ENCODE measurements around the gene KRT85.

KRT85 gene

DNA sequence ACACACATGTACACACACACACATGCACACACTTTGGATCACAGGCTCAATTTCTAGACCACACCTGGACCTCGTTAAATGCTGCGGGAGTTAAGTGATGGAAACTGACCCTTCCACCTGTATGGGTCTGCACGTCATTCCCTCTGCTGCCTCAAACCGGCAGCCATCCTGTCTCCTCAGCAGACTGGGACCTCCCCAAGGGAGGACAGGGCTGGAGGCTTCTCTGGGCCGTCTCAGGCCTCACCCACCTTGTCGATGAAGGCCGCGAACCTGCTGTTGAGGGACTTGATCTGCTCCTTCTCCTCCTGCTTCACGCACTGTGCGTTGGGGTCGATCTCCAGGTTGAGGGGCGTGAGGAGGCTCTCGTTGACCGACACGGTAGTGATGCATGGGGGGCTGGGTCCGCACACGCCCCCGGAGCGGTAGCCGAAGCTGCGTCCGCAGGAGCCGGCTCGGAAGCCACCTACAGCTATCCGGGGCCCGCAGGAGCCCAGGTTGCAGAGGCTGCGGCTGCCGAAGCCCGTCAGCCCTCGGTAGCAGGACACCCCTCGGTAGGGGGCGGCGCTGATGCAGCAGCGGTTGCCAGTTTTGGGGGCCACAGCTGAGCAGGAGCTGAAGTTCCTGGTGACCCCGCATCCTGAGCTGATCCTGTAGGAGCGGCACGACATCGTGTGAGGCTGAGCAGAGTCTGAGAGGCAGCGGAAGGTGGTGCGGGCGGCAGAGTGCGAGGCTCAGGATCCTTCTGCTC lies at the start of gene KRT85:
Gene KRT85 (minus strand): TSS at position 744 of the 748 bp plus-strand sequence. CDS start 76 bp downstream, at position 668.
- TF ChIP-seq, protein P1, sequence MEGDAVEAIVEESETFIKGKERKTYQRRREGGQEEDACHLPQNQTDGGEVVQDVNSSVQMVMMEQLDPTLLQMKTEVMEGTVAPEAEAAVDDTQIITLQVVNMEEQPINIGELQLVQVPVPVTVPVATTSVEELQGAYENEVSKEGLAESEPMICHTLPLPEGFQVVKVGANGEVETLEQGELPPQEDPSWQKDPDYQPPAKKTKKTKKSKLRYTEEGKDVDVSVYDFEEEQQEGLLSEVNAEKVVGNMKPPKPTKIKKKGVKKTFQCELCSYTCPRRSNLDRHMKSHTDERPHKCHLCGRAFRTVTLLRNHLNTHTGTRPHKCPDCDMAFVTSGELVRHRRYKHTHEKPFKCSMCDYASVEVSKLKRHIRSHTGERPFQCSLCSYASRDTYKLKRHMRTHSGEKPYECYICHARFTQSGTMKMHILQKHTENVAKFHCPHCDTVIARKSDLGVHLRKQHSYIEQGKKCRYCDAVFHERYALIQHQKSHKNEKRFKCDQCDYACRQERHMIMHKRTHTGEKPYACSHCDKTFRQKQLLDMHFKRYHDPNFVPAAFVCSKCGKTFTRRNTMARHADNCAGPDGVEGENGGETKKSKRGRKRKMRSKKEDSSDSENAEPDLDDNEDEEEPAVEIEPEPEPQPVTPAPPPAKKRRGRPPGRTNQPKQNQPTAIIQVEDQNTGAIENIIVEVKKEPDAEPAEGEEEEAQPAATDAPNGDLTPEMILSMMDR (IDR thresholded peaks at IDR 0.05; ENCODE audit: control insufficient read depth, insufficient read depth, low read depth, low read length, missing control alignments), result no peak
- no peak for DNase-seq (ENCODE audit: low read depth)

DNA sequence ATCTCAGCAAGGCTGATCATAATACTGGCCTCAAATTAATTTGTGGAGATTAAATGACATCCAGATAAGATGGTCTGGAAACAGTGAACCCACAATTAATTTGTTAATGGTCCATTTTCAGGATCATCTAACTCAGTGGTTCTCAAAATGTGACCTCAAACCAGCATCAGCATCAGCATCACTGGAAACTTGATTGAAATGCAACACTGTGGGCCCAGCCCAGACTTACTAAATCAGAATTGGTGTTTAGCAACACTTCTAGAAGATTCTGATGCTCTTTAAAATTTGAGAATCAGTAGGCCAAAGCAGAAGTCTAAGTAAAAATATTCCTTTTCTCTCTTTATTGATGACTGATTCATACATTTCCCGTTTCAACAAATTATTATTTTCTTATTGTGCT lies 49.5 kb upstream of the KRT85 start:
- TF ChIP-seq, protein P1 (IDR thresholded peaks at IDR 0.05; ENCODE audit: control insufficient read depth, insufficient read depth, low read depth, low read length, missing control alignments), result no peak
- DNase-seq (ENCODE audit: low read depth), result no peak

More for the DNA sequence above, at the start of gene KRT85:
- no peak within 1 kb of the TSS for H3K4me3 ChIP-seq (ENCODE audit: control insufficient read depth, low read depth, low read length)

DNA sequence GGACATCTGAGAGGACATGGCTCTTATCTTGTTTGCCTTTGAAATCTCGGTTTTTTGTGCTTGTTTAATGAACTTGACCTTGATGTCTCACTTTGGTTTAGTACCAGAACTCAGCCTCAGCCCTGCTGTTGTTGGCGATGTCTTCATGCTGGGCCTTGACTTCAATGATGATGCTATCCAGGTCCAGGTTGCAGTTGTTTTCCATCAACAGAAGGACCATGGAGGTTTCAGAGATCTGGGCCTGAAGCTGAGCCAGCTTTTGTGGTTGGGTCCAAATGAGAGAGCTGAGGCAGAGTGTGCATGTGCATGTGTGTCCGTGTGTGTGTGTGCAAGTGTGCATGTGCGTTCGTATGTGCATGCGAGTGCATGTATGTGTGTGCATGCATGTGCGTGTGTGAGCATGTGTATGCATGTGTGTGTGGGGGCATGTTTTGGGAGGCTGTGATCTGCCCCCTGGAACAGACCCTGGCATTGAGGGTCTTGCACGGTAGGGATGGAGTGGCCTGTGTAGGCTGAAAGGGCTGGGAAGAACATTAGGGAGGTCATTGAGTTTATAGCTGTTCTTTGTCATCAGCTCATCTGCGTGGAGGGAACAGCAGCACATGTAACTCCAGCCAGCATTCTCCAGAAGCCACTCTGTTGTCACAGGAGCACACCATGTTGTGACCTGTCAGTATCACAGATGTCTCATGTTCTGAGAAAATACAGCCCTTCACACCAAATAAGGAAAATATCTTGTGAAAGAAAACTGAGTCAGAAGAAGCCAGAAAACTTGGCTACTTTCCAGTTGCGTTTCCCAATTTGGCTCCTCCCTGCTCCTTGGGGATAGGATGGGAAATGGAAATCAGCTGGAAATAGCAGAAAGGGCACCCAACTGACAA lies 48.8 kb upstream of the KRT85 start:
- DNase-seq (ENCODE audit: low read depth), result peak; percentile 55
- H3K4me3 ChIP-seq (ENCODE audit: control insufficient read depth, low read depth, low read length), result no peak overlapping the region
- TF ChIP-seq, protein P1 (IDR thresholded peaks at IDR 0.05; ENCODE audit: control insufficient read depth, insufficient read depth, low read depth, low read length, missing control alignments), result no peak

More for the DNA sequence above, 49.5 kb upstream of the KRT85 start:
- H3K4me3 ChIP-seq (ENCODE audit: control insufficient read depth, low read depth, low read length), result no peak overlapping the region

DNA sequence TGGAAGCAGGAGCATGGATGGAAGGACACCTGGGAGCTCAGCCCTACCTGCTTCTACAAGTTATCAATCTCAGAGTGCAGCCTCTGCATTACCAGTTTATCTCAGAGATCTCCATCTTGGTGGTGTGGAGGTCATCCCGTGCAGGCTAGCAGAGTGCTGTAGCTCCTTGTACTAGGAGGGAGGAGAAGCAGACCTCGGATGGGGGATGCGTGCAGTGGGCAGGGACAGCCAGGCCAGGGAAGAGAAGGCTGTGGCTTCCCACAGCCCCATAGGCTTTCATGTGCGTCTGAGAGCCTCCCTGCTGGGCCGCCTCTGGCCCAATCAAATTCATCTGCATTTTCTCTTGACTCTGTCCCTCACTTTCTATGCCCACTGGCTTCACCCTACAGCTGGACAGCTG lies 47.7 kb upstream of the KRT85 start:
- TF ChIP-seq, protein P1 (IDR thresholded peaks at IDR 0.05; ENCODE audit: control insufficient read depth, insufficient read depth, low read depth, low read length, missing control alignments), result no peak
- DNase-seq (ENCODE audit: low read depth), result no peak
- H3K4me3 ChIP-seq (ENCODE audit: control insufficient read depth, low read depth, low read length), result no peak overlapping the region

DNA sequence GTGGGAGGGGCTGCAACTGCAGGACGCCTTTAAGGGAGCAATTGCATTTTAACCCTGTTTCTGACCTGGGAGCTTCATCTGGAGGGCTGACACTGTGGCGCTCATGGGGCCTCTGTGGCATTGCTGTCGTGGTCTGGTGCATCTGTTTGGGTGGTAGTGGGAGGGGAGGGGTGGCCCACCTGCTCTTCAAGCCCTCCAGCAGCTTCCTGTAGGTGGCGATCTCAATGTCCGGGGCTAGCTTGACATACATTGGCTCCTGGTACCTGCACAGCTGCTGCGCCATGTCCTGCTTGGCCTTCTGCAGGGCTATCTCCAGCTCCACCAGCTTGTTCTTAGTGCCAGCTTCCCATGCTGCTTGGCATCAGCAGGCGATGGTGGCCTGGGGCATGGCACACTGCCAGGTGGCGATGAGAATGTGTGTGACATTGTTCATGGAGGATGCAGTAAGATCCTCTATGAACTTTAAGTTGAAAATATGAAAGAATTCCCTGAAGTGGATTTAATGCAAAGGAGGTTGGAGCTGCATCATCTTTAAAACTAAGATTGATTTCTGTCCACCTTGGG lies 46.6 kb upstream of the KRT85 start:
- no peak for DNase-seq (ENCODE audit: low read depth)
- TF ChIP-seq, protein P1 (IDR thresholded peaks at IDR 0.05; ENCODE audit: control insufficient read depth, insufficient read depth, low read depth, low read length, missing control alignments), result no peak
- H3K4me3 ChIP-seq (ENCODE audit: control insufficient read depth, low read depth, low read length), result no peak overlapping the region

DNA sequence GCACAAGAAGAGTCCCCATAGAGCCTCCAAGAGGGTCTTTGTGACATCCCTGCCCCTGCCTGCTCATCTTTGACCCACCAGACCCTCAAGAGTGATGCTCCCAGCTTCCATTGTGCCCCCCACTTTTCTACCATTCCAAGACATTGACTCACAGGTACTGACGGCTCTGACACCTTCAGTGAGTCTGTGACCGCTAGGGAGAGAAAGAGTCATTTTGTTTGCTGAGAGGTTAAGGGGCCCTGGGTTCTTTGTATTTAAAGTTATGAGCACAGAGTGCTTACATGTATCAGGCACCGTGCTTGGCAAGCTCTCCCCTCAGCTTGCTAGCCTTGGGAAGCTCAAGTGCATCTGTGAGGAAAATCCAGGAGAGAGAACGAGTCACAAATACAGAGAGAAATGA lies 45.9 kb upstream of the KRT85 start:
- TF ChIP-seq, protein P1 (IDR thresholded peaks at IDR 0.05; ENCODE audit: control insufficient read depth, insufficient read depth, low read depth, low read length, missing control alignments), result no peak
- no peak overlapping the region for H3K4me3 ChIP-seq (ENCODE audit: control insufficient read depth, low read depth, low read length)
- no peak for DNase-seq (ENCODE audit: low read depth)

Data from AG09309 (cell line).